Esophagus squamous epithelium (tissue), 4 donors: Measurements from ENCODE around the gene TBCCD1.

Experiments used
- POLR2A ChIP-seq, 4 donors: fragments of 450-650 bp; IDR thresholded peaks; one replicate each; pipeline ENCODE4 v1.6.1; 2017; ENCODE audit warnings: antibody characterized with exemption in 4 of 4, mild to moderate bottlenecking in 4 of 4, moderate library complexity in 3 of 4
- TF ChIP-seq, protein P1 (sequence below), 6 experiments: fragments of 450-650 bp in 4 of 6; fragments of 200-600 bp in 2 of 6; sonication (generic) in 2 of 6; IDR thresholded peaks; one replicate each; pipeline ENCODE4 v1.5.1; 2016 to 2019; ENCODE audit warnings: antibody characterized with exemption in 6 of 6, mild to moderate bottlenecking in 4 of 6, moderate library complexity in 4 of 6

DNA sequence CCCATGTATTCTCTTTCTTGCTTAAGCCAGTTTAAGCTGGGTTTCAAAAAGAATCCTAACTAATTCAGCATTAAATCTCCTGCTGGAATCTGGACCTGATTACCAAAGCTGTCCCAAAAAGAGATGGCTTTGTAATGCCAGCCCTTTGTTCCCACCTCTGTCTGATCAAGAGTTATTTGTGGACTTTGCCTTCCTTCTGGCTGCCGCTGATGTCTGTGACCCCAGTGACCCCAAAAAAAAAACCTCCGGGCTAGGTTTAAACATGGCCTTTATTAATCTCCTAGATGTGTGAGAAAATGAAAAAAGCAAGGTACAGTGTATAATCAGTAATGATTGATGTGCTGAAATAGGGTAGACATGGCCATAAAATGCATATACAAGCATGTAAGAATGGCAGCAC lies 43.7 kb downstream of the TBCCD1 start:
- TF ChIP-seq, protein P1, sequence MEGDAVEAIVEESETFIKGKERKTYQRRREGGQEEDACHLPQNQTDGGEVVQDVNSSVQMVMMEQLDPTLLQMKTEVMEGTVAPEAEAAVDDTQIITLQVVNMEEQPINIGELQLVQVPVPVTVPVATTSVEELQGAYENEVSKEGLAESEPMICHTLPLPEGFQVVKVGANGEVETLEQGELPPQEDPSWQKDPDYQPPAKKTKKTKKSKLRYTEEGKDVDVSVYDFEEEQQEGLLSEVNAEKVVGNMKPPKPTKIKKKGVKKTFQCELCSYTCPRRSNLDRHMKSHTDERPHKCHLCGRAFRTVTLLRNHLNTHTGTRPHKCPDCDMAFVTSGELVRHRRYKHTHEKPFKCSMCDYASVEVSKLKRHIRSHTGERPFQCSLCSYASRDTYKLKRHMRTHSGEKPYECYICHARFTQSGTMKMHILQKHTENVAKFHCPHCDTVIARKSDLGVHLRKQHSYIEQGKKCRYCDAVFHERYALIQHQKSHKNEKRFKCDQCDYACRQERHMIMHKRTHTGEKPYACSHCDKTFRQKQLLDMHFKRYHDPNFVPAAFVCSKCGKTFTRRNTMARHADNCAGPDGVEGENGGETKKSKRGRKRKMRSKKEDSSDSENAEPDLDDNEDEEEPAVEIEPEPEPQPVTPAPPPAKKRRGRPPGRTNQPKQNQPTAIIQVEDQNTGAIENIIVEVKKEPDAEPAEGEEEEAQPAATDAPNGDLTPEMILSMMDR (IDR thresholded peaks at IDR 0.05) = no peak
- no peak for TF ChIP-seq POLR2A (IDR thresholded peaks at IDR 0.05)
